ENCODE data around the gene SMARCA4. TPM values are rescaled to one million over a fixed set of nuclear protein-coding genes. Genes with fewer than 3 reads are reported as not detected.

Gene SMARCA4
- 38.3 TPM for total RNA-seq (ENCODE audit: insufficient read depth, low replicate concordance)

GRCh38 chr19:10960314-10961072 is at the start of gene SMARCA4:
TSS of gene SMARCA4 (plus strand) at chr19:10961030. CDS start at chr19:10984152, 23,122 bp downstream.
- DNase-seq (ENCODE audit: low spot score) = peak; percentile 98

DNA sequence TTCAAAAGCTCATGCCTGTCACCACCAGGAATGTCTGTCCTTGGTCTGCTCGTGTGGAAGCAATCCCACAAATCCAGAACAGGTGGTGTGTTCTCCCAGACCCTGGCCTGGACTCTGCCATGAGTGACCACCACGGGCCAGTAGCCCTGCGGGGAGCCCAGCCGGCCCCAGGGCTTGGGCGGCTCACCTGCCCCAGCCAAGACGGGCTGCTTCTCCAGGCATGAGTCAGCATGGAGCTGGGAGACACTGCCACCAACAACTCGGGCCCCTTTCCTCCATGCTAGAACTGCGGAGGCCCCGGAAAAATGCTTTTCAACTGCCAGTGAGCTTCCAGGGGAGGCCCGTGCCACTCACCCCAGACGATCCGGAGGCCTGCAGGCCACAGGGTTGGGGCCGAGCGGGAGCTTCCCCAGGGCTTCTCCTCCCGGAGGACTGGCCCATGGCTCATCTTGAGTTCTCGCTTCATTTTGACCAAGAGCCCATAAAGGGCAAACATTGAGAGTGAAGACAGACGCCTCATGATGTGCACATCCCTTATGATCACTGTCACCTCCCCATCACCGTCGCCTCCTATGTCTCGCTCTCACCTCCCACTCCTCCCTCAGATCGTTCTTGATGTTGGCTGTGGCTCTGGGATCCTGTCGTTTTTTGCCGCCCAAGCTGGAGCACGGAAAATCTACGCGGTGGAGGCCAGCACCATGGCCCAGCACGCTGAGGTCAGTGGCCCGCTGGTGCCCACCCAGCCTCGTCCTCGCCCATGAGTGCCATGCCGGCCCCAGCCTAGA is 49.1 kb upstream of the SMARCA4 start:
- no peak for DNase-seq (ENCODE audit: low spot score)

DNA sequence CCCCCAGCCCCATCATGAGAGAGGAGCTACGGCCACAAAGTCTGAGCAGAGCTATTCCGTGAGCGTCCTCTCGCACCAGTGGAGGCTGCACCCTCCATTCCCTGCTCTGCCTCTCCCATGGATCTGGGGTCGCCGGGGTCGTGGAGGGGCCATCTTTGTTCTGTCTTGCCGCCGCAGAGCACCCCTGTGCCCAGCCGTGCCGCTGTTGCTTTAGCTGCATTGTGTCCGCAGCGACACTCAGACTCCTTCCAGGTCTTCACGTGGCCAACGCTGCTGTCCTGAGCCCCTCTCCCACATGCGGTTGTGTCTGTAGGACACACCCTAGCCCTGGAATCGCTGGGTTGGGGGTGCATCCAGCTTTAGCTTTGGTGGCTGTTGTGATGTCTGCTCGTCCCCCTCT is 48.2 kb upstream of the SMARCA4 start:
- DNase-seq (ENCODE audit: low spot score) = no peak

DNA sequence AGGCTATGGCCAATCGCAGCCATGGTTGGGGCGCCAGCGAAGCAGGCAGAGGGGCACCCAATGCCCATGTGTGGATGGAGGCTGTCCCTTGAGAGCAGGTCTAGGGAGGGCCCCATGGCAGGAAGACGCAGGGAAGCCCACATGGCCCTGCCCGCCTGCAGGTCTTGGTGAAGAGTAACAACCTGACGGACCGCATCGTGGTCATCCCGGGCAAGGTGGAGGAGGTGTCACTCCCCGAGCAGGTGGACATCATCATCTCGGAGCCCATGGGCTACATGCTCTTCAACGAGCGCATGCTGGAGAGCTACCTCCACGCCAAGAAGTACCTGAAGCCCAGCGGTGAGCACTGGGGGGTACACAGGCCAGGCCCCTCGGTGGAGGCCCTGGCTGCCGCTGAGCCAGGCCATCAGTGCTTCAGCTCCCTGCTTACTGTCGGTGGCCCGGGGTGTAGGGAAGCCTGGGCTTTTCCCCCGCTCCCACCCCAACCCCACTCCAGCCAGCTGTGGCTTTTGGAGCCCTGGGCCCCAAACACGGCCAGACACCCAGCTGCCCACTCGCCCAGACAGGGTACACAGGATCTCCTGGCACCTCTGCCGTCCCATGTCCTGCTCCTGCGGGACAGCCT is 47.0 kb upstream of the SMARCA4 start:
- DNase-seq (ENCODE audit: low spot score) = no peak

DNA sequence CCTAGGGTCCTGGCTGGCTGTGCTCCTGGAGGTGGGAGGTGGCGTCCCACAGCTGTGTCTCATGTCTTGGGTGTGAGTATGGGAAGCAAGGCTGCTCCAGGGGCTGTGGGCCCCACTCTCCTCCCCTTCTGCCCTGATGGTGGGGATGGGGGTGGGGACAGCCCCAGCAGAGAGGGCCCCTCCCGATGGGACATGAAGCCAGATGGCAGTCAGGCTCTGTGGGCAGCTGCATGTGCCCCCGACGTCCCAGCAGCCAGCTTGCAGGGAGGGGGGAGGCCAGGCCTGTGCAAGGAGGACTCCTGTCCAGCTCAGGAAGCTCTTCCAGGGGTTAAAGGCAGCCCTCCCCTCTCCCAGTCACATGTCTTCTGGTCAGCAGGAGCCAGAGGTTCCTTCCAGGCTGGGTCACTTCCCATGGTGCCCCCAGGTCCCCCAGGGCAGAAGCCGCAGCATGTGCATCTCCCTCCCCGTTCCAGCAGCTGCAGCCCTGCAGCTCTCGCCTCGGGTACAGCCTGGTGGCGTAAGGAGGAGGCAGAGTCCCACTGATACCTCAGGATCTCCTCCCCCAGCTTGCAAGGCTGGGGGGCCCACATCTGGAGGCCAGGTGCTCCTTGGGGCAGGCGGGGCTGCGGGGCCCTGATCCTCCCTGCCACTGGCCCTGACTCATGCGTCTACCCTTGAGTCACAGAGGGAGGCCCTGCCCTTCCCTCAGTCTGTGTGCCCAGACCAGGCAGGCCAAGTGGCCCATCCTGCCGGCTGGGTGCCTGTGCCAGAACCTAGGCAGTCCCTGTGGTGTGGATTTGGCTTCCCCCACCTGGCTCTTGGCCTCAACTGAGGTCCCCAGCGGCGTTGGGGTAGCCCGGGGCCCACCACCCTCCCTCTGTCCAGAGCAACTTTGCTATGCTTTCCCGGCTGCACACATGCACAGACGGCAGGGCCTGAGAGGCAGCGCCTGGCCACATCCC is 45.4 kb upstream of the SMARCA4 start:
- peak; percentile 45 for DNase-seq (ENCODE audit: low spot score)

DNA sequence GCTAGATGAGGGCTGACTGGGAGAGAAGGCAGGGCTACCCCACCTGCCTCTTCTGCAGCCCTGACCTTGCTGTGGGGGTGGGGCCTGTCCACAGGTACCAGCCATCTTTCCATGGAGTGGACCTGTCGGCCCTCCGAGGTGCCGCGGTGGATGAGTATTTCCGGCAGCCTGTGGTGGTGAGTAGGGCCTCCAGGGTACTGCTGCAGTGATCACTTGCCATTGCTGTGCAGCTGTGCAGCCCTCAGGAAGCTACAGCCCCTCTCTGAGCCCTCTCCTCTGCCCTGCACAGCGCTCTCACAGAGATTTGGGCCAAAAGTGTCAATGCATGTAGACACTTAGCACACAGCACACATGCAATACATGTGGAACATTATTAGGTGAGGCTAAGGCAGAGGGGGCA is 44.2 kb upstream of the SMARCA4 start:
- DNase-seq (ENCODE audit: low spot score) = no peak

DNA sequence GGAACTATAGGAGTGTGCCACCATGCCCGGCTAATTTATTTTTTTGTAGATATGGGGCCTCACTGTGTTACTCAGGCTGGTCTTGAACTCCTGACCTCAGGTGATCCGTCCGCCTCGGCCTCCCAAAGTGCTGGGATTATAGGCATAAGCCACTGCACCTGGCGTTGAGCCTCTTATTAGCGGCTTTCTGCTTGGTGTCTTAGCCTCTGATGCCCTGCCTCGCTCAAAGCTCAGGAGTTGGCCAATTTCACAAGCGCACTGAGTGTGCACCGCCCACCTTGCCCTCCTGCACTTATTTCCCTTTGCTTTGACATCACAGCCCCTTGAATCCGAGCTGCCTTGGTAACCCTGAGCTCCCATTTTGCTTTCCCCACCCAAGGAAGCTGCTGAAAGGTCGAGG is 42.5 kb upstream of the SMARCA4 start:
- DNase-seq (ENCODE audit: low spot score) = no peak

DNA sequence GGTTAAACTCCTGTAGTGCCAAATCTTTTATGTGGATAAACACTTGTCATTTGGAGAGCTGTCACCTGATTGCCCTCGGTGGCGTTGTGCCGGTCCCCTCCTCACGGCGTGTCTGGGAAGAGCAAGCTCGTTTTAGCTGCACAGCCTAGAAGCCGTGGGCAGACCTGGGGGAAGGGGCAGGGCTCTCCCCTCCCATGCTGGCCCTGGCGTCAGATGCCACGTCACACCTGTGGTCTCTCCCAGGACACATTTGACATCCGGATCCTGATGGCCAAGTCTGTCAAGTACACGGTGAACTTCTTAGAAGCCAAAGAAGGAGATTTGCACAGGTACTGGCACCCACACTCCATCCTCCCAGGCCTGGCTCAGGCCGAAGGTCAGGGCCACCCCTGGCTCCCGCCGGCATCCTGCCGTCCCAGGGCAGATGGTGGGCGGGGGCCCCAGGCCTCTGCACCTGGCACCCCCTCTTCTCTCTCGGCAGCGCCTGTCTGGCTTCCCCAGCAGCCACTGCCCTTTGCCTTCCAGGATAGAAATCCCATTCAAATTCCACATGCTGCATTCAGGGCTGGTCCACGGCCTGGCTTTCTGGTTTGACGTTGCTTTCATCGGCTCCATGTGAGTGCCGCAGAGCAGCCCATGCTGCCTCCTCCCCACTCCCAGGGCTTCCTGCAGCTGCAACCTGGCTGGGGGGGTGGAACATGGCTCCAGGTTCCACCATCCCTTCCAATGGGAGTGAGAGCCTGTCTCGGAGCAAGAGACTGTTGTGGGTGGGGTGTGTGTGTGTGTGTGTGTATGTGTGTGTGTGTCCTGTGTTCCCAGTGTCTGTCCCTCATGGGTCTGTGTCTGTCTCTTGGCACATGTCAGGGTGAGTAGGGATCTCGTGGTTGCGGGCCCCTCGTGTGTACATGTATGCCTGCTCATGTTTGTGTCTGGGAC is 41.2 kb upstream of the SMARCA4 start:
- no peak for DNase-seq (ENCODE audit: low spot score)

GRCh38 chr19:10920288-10920655 is 40.6 kb upstream of the SMARCA4 start:
- no peak for DNase-seq (ENCODE audit: low spot score)

GRCh38 chr19:10920781-10921180 is 40.0 kb upstream of the SMARCA4 start:
- DNase-seq (ENCODE audit: low spot score) = no peak

DNA sequence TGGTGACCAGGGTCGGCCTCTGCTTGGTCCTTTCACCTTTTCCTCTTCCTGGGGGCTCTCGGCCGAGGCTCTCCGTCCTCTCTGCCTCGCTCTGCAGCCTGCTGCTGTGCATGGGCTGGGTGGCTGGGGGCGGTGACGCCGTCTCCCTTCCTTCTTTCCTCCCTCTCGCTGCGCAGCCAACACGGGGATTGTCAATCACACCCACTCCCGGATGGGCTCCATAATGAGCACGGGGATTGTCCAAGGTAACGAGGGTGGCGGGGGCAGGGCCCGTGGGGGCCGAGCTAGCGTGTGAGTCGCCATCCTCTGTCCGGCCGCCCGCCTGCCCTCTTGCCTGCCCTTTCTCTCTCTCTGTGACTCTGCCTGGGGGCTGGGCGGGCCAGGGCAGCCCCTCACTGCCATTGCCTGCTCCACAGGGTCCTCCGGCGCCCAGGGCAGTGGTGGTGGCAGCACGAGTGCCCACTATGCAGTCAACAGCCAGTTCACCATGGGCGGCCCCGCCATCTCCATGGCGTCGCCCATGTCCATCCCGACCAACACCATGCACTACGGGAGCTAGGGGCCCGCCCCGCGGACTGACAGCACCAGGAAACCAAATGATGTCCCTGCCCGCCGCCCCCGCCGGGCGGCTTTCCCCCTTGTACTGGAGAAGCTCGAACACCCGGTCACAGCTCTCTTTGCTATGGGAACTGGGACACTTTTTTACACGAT is 39.5 kb upstream of the SMARCA4 start:
- DNase-seq (ENCODE audit: low spot score) = no peak

DNA sequence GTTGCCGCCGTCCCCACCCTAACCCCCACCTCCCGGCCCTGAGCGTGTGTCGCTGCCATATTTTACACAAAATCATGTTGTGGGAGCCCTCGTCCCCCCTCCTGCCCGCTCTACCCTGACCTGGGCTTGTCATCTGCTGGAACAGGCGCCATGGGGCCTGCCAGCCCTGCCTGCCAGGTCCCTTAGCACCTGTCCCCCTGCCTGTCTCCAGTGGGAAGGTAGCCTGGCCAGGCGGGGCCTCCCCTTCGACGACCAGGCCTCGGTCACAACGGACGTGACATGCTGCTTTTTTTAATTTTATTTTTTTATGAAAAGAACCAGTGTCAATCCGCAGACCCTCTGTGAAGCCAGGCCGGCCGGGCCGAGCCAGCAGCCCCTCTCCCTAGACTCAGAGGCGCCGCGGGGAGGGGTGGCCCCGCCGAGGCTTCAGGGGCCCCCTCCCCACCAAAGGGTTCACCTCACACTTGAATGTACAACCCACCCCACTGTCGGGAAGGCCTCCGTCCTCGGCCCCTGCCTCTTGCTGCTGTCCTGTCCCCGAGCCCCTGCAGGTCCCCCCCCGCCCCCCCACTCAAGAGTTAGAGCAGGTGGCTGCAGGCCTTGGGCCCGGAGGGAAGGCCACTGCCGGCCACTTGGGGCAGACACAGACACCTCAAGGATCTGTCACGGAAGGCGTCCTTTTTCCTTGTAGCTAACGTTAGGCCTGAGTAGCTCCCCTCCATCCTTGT is 38.8 kb upstream of the SMARCA4 start:
- no peak for DNase-seq (ENCODE audit: low spot score)

- DNase-seq (ENCODE audit: low spot score) = no peak
Observed at GRCh38 chr19:10922638-10923014, 38.2 kb upstream of the SMARCA4 start.

DNA sequence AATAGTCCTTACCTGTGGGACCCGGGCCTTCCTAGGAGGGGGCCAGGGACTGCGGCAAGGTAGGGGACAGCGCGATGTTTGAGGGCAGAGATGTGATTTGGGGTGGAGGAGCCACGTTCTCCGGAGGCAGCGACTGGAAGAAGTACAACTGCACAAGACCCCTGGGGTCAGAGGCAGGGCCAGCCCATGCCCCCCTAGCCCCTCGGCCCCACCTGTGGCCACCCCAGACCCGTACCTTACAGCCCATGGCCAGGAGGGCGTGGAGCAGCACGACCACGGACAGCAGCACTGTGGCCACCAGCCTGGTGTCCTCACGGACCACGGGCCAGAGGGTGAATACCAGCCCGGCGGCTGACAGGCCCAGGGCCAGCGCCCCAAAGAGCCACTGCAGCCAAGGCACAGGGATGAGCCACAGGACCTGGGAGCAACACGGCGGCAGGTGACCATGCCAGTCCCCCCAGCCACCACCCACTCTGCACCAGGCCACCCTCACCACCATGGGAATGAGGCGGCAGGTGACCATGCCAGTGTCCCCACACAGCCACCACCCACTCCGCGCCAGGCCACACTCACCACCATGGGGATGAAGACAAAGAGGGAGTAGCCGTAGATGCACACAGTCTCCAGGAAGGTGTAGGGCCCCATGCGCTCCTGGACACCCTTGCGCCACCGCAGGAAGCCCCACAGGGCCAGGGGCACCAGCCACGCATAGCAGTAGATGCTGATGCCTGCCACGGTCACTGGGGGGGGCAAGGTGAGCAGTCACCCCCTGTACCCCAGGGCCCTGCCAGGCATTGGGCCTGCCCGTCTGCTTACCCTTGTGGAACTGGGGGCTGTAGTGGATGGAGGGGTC is 37.3 kb upstream of the SMARCA4 start:
- no peak for DNase-seq (ENCODE audit: low spot score)

DNA sequence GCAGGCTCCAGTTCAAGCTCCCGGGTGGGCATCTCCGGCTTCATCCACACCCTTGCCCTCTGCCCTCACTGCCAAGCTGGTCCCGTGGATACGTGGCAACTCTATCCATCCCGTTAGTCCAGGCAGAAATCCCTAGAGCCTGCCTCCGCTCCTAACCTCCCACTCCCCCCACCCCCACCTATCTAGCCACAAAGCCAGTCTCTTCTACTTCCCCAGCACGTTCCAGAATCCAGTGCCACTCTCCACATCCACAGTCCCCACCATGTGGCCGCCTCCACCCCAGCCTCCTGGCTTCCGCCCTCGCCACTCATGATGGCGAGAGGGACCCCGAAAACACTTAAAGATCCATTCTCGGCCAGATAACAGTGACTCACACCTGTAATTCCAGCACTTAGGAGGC is 36.2 kb upstream of the SMARCA4 start:
- DNase-seq (ENCODE audit: low spot score) = no peak

GRCh38 chr19:10927730-10928562 is 32.9 kb upstream of the SMARCA4 start:
- DNase-seq (ENCODE audit: low spot score) = no peak
